HG03066 (cell line): Measurements from ENCODE around the gene LIME1.
"Not testable (repeated sequence)": the region's sequence is repeated elsewhere in the genome, so short reads cannot be mapped to it uniquely, and the experiment has no call there.

Source experiments
- ATAC-seq: cut with Tn5 transposase; IDR thresholded peaks from one replicate; pipeline ENCODE4 v1.9.1; 2021; ENCODE audit warnings: low read depth; ENCODE audit not compliant: unreplicated experiment

The LIME1 gene

DNA sequence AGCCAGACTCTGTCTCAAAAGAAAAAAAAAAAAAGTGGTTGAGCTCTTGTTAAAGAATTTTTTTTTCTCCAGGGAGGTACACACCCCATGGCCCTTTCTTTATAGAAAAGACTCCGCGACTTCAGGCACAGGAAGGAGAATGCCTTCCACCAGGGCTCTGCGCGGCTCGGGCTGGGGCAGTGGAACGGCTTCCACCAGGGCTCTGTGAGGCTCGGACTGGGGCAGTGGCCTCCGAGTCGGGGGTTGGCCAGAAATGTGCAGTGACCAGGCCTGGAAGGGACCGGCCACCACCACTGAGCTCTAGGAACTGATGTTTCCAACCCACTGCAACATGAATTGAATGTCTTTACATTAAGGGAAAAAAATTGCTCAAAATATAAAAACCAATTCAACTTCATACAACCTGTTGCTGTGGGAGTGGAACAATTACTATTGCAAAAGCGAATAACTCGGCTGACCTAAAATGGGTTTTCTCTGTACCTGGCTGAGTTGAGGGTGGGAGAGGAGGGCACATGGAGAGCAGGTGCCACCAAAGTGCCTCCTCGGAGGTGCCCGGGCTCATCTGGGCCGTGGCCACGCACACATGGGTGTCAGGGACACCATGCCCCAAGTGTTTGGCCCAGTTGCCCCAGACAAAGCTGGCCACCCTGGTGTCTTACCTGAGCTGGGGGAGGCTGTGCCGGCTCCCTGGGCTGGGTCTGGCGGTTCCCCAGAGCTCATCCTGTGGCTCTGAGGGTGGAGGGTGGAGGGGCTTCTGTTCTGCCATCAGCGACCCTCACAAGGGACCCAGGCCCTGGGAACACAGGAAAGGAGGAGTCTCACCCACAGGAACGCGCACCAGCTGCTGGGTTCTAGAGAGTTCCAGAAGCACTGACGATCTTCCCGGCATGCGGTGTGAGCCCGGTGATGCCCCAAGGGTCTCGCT lies 32.4 kb downstream of the LIME1 start:
- no peak for ATAC-seq

GRCh38 chr20:63769891-63770474 lies 33.5 kb downstream of the LIME1 start:
- ATAC-seq: no peak

- ATAC-seq: no peak
Measured at GRCh38 chr20:63771046-63771707, 34.7 kb downstream of the LIME1 start.

GRCh38 chr20:63772781-63773518 lies 36.5 kb downstream of the LIME1 start:
- ATAC-seq: no peak

GRCh38 chr20:63773571-63774241 lies 37.2 kb downstream of the LIME1 start:
- ATAC-seq: no peak

DNA sequence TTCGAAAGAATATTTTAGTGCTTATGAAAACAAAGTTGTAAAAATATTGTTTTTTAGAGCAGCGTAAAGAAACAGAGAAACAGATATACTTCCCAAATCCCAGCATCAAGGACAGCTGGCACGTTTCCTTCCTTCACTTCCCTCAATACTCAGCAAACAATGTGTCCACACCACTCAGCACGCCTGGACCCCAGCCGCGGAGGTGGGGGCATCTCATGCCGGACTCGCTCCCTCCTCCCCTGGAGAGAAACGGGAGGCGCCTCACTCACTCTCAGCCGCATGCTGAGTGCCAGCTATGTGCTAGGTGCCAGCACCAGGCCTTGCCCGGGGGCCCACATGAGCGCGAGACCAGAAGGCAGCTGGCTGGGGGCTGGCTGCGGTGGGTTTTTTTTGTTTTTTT lies 37.8 kb downstream of the LIME1 start:
- ATAC-seq: no peak

DNA sequence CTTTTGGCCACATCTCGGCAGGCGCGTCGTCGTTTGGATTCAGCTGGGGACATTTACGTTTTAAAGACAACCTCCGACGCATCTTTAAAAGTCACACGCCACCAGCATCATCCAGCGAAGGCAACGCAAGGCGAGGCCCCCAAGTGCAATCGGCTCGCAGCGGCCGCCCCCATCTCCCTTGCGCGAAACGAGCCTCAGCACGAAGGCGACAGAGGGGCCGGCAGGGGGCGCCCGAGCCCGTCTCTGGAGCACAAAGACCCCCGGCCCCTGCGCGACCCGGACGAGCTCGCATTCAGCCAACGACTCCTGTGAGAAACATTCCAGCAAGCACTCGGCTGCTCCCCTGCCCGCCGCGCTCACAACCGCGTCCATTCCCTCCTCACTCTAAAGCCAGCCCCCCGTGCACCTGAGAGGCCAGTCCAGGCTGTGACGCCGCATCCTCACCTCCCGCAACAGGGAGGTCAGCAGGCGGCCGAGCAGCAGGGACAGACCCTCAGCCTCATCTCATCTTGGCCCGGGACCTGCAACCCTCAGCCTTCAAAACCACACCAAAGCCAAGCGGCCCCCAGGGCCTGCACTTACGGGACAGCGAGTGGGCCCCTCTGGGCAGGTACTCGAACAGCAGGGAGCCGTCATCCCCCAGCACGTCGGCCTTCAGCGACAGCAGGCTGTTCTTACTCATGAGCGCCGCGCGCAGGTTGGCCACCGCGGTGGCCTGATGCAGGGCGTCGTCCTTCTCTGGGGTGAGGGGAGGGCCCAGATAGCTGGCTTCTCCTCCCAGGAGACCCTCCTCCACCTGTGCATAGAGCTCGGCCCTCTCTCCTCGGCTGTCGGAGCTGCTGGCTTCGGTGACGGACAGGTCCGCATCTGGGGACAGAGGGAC lies 38.9 kb downstream of the LIME1 start:
- ATAC-seq: no peak

DNA sequence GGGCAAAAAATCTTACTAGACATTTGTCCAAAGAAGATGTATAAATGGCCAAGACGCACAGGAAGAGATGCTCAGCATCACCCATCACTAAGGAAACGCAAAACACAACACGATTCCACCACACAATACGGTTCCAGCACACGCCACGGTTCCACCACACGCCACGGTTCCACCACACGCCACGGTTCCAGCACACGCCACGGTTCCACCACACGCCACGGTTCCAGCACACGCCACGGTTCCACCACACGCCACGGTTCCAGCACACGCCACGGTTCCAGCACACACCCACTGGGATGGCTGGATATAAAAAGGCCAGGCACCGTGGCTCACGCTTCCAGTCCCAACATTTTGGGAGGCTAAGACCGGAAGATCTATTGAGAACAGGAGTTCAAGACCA lies 40.4 kb downstream of the LIME1 start:
- not testable (repeated sequence) for ATAC-seq

- ATAC-seq: no peak
Measured at GRCh38 chr20:63777614-63778013, 41.1 kb downstream of the LIME1 start.

DNA sequence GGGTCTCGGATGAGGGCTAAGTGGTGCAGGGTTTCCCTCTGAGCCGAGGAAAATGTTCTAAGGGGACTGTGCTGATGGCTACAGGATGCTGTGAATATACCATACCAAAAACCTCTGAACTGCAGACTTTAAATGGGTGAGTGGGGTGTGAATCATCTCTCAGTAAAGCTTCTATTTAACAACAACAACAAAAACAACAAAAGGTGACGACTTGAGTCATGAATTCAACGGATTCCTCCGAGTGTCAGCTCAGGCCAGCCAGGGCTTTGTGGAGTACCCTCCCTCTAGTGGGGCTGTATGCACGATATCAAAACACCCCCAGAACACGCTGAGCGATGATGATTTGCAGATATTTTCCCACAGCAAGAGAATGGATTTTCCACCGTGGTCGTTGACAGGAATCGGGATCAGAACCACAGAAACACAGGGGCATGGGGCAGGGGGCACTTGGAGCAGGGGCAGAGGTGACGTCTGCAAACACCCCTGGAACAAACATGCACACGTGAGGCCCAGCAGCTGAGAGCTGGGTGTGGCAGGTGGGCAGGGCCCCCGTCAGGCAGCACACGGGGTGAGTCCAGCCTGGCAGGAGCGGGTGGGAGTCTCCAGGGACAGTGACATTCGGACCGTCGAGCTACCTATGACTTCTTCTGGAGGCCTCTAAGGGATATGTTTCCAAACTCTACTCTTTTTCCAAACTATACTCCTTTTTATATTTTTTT lies 41.7 kb downstream of the LIME1 start:
- no peak for ATAC-seq

GRCh38 chr20:63778857-63779256 lies 42.4 kb downstream of the LIME1 start:
- ATAC-seq: no peak

- no peak for ATAC-seq
Measured at GRCh38 chr20:63781181-63781580, 44.7 kb downstream of the LIME1 start.

GRCh38 chr20:63782051-63782471 lies 45.6 kb downstream of the LIME1 start:
- ATAC-seq: no peak

DNA sequence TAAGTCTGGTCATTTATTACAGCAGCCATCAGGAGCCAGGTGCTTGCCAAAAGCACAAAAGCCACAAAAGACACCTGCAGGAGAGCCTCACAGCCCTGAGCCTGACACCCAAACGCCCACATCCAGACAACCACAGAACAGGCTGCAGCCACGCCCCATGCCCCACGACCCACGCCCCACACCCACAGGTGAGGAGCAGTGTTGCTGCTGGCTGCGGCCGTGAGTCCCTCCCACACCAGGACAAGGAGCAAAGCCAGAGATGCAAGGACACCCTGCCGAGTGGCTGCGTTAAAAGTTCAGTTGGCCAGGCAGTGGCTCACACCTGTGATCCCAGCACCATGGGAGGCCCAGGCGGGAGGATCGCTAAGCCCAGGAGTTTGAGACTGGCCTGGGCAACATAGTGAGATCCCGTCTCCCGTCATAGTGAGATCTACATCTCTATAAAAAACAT lies 46.1 kb downstream of the LIME1 start:
- ATAC-seq: no peak

DNA sequence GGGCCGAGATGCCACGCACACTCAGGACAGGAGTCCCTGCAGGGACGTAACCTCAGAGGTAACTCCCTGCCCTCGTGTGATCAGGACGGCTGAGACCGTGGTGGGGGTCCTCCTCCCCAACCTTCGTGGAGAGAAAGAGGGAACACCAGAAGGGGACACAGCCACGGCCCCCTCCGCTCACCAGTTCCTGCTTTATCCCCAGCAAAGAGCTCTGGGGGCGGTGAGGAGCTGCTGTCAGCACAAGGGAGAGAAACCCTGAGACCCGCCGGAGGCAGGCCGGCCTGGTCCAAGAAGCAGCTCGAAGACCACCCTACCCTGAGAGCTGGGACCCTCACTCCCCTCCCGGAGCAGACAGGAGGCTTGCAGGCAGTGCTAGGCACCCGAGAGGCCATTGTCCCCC lies 47.5 kb downstream of the LIME1 start:
- no peak for ATAC-seq

- ATAC-seq: no peak
Measured at GRCh38 chr20:63785691-63786131, 49.2 kb downstream of the LIME1 start.

DNA sequence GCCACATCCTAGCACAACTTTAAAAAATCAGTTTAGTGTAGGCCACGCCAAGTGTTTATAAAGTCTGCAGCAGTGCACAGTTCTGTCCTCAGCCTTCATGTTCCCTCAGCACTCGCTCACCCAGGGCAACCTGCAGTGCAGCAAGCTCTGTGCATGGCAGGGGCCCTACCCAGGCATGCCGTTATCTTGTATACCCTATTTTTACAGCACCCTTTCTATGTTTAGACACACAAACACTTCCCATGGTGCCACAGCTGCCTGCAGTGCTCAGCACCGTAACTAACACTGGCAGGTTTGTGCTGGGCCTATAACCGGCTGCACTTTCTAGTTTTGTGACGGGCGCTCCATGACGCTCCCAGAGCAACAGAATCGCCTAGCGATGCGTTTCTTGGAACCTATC lies 50.8 kb downstream of the LIME1 start:
- ATAC-seq: no peak

GRCh38 chr20:63787749-63788148 lies 51.3 kb downstream of the LIME1 start:
- ATAC-seq: no peak
